Measurements from ENCODE around the gene HACE1.
"Not testable (repeated sequence)": the region's sequence is repeated elsewhere in the genome, so short reads cannot be mapped to it uniquely, and the experiment has no call there.

Gene HACE1

GRCh38 chr6:104859225-104860146, at the start of gene HACE1:
HACE1 (minus strand) TSS chr6:104859919; CDS start chr6:104859642, 277 bp downstream.
- DNase-seq: peak; percentile 83

- no peak for DNase-seq
Measured at GRCh38 chr6:104908888-104909525, 49.3 kb upstream of the HACE1 start.

- no peak for DNase-seq
Measured at GRCh38 chr6:104908031-104908887, 48.5 kb upstream of the HACE1 start.

- DNase-seq: not testable (repeated sequence)
Measured at GRCh38 chr6:104898893-104899292, 39.2 kb upstream of the HACE1 start.

GRCh38 chr6:104896914-104897313, 37.2 kb upstream of the HACE1 start:
- DNase-seq: no peak

- no peak for DNase-seq
Measured at GRCh38 chr6:104888066-104888465, 28.3 kb upstream of the HACE1 start.

GRCh38 chr6:104887350-104887749, 27.6 kb upstream of the HACE1 start:
- peak; percentile 2 for DNase-seq

- DNase-seq: no peak
Measured at GRCh38 chr6:104885518-104886043, 25.9 kb upstream of the HACE1 start.

- DNase-seq: no peak
Measured at GRCh38 chr6:104884867-104885517, 25.3 kb upstream of the HACE1 start.

GRCh38 chr6:104881964-104882668, 22.4 kb upstream of the HACE1 start:
- DNase-seq: no peak

GRCh38 chr6:104862456-104862855, 2.7 kb upstream of the HACE1 start:
- DNase-seq: no peak

- DNase-seq: no peak
Measured at GRCh38 chr6:104860221-104860620, 502 bp upstream of the HACE1 start.

- DNase-seq: no peak
Measured at GRCh38 chr6:104858642-104859041, 1.1 kb downstream of the HACE1 start.

- no peak for DNase-seq
Measured at GRCh38 chr6:104855507-104855906, 4.2 kb downstream of the HACE1 start.

GRCh38 chr6:104847721-104848120, 12.0 kb downstream of the HACE1 start:
- not testable (repeated sequence) for DNase-seq

- no peak for DNase-seq
Measured at GRCh38 chr6:104843229-104843628, 16.5 kb downstream of the HACE1 start.

- no peak for DNase-seq
Measured at GRCh38 chr6:104837158-104837557, 22.6 kb downstream of the HACE1 start.

GRCh38 chr6:104836479-104837020, 23.2 kb downstream of the HACE1 start:
- not testable (repeated sequence) for DNase-seq

GRCh38 chr6:104835782-104836181, 23.9 kb downstream of the HACE1 start:
- DNase-seq: no peak

- DNase-seq: no peak
Measured at GRCh38 chr6:104829183-104829958, 30.3 kb downstream of the HACE1 start.

GRCh38 chr6:104828478-104828877, 31.2 kb downstream of the HACE1 start:
- DNase-seq: no peak
